OCI-LY7 (cell line): ENCODE data around the gene DGCR2. TPM values are rescaled to one million over a fixed set of nuclear protein-coding genes. Genes with fewer than 3 reads are reported as not detected.
"Not testable (repeated sequence)": the region's sequence is repeated elsewhere in the genome, so short reads cannot be mapped to it uniquely, and the experiment has no call there.

Experiments used
- BruUV-seq: library from RNA; stranded (reverse); fragments of 400-500 nt; replicated peaks from 2 replicates; lab custom pipeline; 2021; lab: Mats Ljungman, UMichigan
- CTCF ChIA-PET: fragments of 300-600 bp; sonication (Branson Sonifier 250); formaldehyde crosslinking; loops from one replicate; lab custom pipeline; 2022; ENCODE audit warnings: antibody characterized with exemption; ENCODE audit not compliant: unreplicated experiment; lab: Charles Lee
- POLR2A ChIA-PET: fragments of 300-600 bp; sonication (Branson Sonifier 250); formaldehyde crosslinking; loops from one replicate; lab custom pipeline; 2022; ENCODE audit warnings: antibody characterized with exemption; lab: Charles Lee
- DNase-seq: peaks from one replicate; pipeline ENCODE4 v3.0.0-alpha.2; 2015; ENCODE audit warnings: low spot score
- H2AFZ ChIP-seq: fragments of 200-600 bp; sonication (generic), shearing (Covaris generic); 2 replicates; pipeline ENCODE4 v1.6.1; 2014; ENCODE audit warnings: mild to moderate bottlenecking, antibody characterized with exemption, low read length, moderate library complexity
- H3K27ac ChIP-seq: fragments of 200-600 bp; sonication (generic); 2 replicates; pipeline ENCODE4 v1.5.1; 2014; ENCODE audit warnings: mixed run types, low read depth, mild to moderate bottlenecking, moderate library complexity, low read length, inconsistent platforms; ENCODE audit not compliant: poor library complexity, severe bottlenecking
- H3K36me3 ChIP-seq: fragments of 200-600 bp; sonication (generic); 2 replicates; pipeline ENCODE4 v1.6.1; 2014; ENCODE audit warnings: mild to moderate bottlenecking, antibody characterized with exemption, low read length, moderate library complexity, mixed read lengths; ENCODE audit not compliant: insufficient read depth
- H3K4me1 ChIP-seq: fragments of 200-600 bp; sonication (generic); 2 replicates; pipeline ENCODE4 v1.5.1; 2014; ENCODE audit warnings: mild to moderate bottlenecking, low read length; ENCODE audit not compliant: insufficient read depth, poor library complexity, severe bottlenecking
- H3K4me2 ChIP-seq: fragments of 200-600 bp; sonication (generic); 2 replicates; pipeline ENCODE4 v1.6.1; 2014; ENCODE audit warnings: mild to moderate bottlenecking, low read length
- H3K4me3 ChIP-seq: fragments of 200-600 bp; sonication (generic); 2 replicates; pipeline ENCODE4 v1.5.1; 2014; ENCODE audit warnings: mild to moderate bottlenecking, low read depth, low read length; ENCODE audit not compliant: poor library complexity, severe bottlenecking
- H3K79me2 ChIP-seq: fragments of 200-600 bp; sonication (generic); 2 replicates; pipeline ENCODE4 v1.6.1; 2016; ENCODE audit warnings: low read depth, mild to moderate bottlenecking, low read length, moderate library complexity, mixed read lengths; ENCODE audit not compliant: insufficient read depth
- H3K9me2 ChIP-seq: fragments of 200-600 bp; sonication (generic); 2 replicates; pipeline ENCODE4 v1.6.1; 2016; ENCODE audit warnings: mild to moderate bottlenecking, low read length, mixed read lengths; ENCODE audit not compliant: insufficient read depth
- H3K9me3 ChIP-seq: fragments of 200-600 bp; sonication (generic); 2 replicates; pipeline ENCODE4 v1.6.1; 2014; ENCODE audit warnings: mild to moderate bottlenecking, mixed run types, low read length, mixed read lengths
- H4K20me1 ChIP-seq: fragments of 200-600 bp; sonication (generic); 2 replicates; pipeline ENCODE4 v1.6.1; 2014; ENCODE audit warnings: mild to moderate bottlenecking, antibody characterized with exemption, low read length, moderate library complexity, mixed read lengths; ENCODE audit not compliant: insufficient read depth
- EZH2phosphoT487 ChIP-seq: fragments of 200-600 bp; sonication (generic); IDR thresholded peaks from 2 replicates; pipeline ENCODE4 v1.6.1; 2018; ENCODE audit warnings: low read depth, borderline replicate concordance, mild to moderate bottlenecking, mixed run types, antibody characterized with exemption, low read length, moderate library complexity, mixed read lengths
- intact Hi-C: fragments of 100-400 bp; cut with micrococcal nuclease; formaldehyde crosslinking; loops from one replicate; pipeline ENCODE4 v1.10.0; 2022; ENCODE audit not compliant: unreplicated experiment
- total RNA-seq, 2 experiments: library from RNA; depleted of rRNA in 1 of 2; stranded (reverse); fragments of >200 nt in 1 of 2; shearing (Covaris generic) in 1 of 2; gene quantifications; 2 replicates each; pipeline ENCODE4 v1.2.3, GENCODE V29; 2014 to 2022
- TF ChIP-seq, protein P1 (sequence below): fragments of 200-600 bp; sonication (generic); conservative IDR thresholded peaks from 2 replicates; pipeline ENCODE4 v1.5.1; 2014; ENCODE audit warnings: mild to moderate bottlenecking, antibody characterized with exemption, low read length, moderate library complexity, mixed read lengths

The DGCR2 gene
- total RNA-seq, 2 experiments from 2014 or later = 27.6 to 29.7 TPM

DNA sequence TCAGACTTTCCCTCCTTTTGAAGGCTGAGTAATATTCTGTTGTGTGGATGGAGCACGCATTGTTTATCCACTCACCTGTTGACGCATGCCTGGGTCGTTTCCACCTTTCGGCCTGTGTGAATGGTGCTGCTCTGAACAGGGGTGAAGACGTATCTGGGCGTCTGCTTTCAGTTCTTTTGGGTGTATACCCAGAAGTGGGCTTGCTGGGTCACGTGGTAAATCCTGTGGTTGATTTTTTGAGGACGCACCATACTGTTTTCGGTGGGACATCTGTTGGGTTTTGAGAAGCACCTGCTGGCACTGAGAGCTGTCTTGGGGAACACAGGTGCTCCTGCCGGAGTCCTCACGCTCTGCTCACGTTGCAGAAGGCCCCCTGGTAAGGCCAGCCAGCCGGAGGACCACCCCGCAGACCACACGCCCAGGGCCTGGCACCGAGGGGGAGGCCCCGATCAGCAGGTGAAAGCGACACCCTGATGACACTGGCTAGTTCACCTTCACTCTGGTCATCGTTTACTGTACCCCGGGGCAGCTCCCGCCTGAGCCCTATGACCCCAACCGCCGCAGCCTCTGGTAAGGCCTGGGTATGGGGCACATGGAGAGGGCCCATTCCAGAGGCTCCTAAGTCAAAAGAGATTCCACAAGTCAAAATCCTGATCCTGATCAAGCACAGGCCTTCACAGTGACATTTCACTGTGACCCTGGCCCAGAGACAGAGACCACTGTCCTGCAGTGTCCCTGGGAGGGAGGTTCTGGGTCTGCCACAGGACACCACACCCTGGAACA, 131.7 kb downstream of the DGCR2 start:
- no peaks in the 10 kb centered on the region for H3K9me2 ChIP-seq
- no peak for DNase-seq
- CTCF ChIA-PET = no interaction called here

DNA sequence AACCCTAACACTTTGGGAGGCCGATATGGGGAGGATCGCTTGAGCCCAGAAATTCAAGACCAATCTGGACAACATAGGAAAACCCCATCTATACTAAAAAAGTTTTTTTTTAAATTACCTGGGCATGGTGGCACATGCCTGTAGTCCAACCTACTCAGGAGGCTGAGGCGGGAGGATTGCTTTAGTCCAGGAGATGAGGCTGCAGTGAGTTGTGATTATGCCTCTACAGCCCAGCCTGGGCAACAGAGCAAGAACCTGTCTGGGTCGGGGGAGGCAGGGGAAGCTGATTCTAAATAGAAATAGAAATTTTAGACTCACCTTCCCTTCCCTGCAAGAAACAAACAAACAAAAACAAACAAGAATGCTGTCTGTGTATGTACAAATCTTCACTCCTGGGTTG, 133.3 kb downstream of the DGCR2 start:
- intact Hi-C loops = no loop called here
- no peaks in the 10 kb centered on the region for H4K20me1 ChIP-seq
- DNase-seq = no peak
- H3K9me2 ChIP-seq = no peaks in the 10 kb centered on the region
- no peaks in the 10 kb centered on the region for H3K36me3 ChIP-seq
- no peak overlapping the region for H3K27ac ChIP-seq
- ChIA-PET POLR2A (no interaction called here), CTCF (no interaction called here)
- no peak overlapping the region for H3K4me2 ChIP-seq
- no peaks in the 10 kb centered on the region for H3K9me3 ChIP-seq
- no peaks in the 10 kb centered on the region for H3K4me1 ChIP-seq
- BruUV-seq = no TSS peak
- H3K79me2 ChIP-seq = no peaks in the 10 kb centered on the region
- H3K4me3 ChIP-seq = no peak overlapping the region
- no peak for TF ChIP-seq EZH2phosphoT487
- TF ChIP-seq, protein P1, sequence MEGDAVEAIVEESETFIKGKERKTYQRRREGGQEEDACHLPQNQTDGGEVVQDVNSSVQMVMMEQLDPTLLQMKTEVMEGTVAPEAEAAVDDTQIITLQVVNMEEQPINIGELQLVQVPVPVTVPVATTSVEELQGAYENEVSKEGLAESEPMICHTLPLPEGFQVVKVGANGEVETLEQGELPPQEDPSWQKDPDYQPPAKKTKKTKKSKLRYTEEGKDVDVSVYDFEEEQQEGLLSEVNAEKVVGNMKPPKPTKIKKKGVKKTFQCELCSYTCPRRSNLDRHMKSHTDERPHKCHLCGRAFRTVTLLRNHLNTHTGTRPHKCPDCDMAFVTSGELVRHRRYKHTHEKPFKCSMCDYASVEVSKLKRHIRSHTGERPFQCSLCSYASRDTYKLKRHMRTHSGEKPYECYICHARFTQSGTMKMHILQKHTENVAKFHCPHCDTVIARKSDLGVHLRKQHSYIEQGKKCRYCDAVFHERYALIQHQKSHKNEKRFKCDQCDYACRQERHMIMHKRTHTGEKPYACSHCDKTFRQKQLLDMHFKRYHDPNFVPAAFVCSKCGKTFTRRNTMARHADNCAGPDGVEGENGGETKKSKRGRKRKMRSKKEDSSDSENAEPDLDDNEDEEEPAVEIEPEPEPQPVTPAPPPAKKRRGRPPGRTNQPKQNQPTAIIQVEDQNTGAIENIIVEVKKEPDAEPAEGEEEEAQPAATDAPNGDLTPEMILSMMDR = no peak
- no peak overlapping the region for H2AFZ ChIP-seq

More for the DNA sequence above, 131.7 kb downstream of the DGCR2 start:
- no TSS peak for BruUV-seq
- Histone ChIP-seq H2AFZ (no peak overlapping the region), H3K9me3 (no peaks in the 10 kb centered on the region), H3K4me2 (no peak overlapping the region), H3K79me2 (no peaks in the 10 kb centered on the region), H3K27ac (no peak overlapping the region), H3K4me3 (no peak overlapping the region), H3K36me3 (no peaks in the 10 kb centered on the region), H3K4me1 (no peaks in the 10 kb centered on the region), H4K20me1 (no peaks in the 10 kb centered on the region)
- TF ChIP-seq EZH2phosphoT487 = no peak
- TF ChIP-seq, protein P1 = no peak
- intact Hi-C loops = no loop called here
- POLR2A ChIA-PET = no interaction called here

DNA sequence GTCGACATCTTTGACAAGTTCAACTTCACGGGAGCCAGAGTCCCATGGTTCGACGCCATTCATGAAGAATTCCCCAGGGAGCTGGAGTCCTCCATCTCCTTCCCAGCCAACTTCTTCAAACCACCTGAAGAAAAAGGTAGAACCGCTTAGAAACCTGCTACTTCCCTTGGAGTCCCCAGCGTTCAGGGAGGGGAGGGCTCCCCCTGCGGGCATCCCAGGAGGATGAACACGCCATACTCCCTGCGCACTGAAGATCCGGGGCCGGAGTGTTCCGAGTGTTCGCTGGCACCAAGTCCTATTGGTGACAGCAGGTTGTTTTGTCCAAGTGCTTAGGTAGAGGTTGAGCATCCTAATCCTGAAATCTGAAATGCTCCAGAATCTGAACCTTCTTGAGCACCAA, 134.4 kb downstream of the DGCR2 start:
- H3K9me2 ChIP-seq = no peaks in the 10 kb centered on the region
- no peaks in the 10 kb centered on the region for H3K36me3 ChIP-seq
- H2AFZ ChIP-seq = no peak overlapping the region
- H4K20me1 ChIP-seq = no peaks in the 10 kb centered on the region
- DNase-seq = no peak
- BruUV-seq = no TSS peak
- H3K27ac ChIP-seq = no peak overlapping the region
- H3K79me2 ChIP-seq = no peaks in the 10 kb centered on the region
- H3K4me2 ChIP-seq = no peak overlapping the region
- H3K4me3 ChIP-seq = no peak overlapping the region
- ChIA-PET CTCF (no interaction called here), POLR2A (no interaction called here)
- no peaks in the 10 kb centered on the region for H3K9me3 ChIP-seq
- no peaks in the 10 kb centered on the region for H3K4me1 ChIP-seq
- no peak for TF ChIP-seq EZH2phosphoT487
- TF ChIP-seq, protein P1 = no peak
- intact Hi-C loops = no loop called here

- POLR2A ChIA-PET, intact Hi-C loops: not testable (repeated sequence)
Observed at GRCh38 chr22:18987114-18987513, 135.1 kb downstream of the DGCR2 start.

More at GRCh38 chr22:18987114-18987513, 135.1 kb downstream of the DGCR2 start:
- DNase-seq, H3K36me3 ChIP-seq, H3K27ac ChIP-seq, H3K9me3 ChIP-seq, BruUV-seq, H4K20me1 ChIP-seq, H3K4me1 ChIP-seq, H3K4me2 ChIP-seq, H2AFZ ChIP-seq, H3K4me3 ChIP-seq, H3K9me2 ChIP-seq, H3K79me2 ChIP-seq, CTCF ChIA-PET: not testable (repeated sequence)
